MM.1S (cell line): Measurements from ENCODE around the gene MAD2L1BP.
"Not testable (repeated sequence)": the region's sequence is repeated elsewhere in the genome, so short reads cannot be mapped to it uniquely, and the experiment has no call there.

Experiments used
- DNase-seq: peaks from one replicate; pipeline ENCODE4 v3.0.0-alpha.2; 2015
- H2AFZ ChIP-seq: fragments of 300-600 bp; sonication (generic); 2 replicates; pipeline ENCODE4 v1.6.0; 2016; ENCODE audit warnings: antibody characterized with exemption, low read length
- H3F3A ChIP-seq: fragments of 300-600 bp; sonication (generic); 2 replicates; pipeline ENCODE4 v1.6.1; 2016; ENCODE audit warnings: mild to moderate bottlenecking, antibody characterized with exemption, low read length, moderate library complexity, mixed read lengths; ENCODE audit not compliant: insufficient read depth
- H3K27ac ChIP-seq: fragments of 300-600 bp; sonication (generic); 2 replicates; pipeline ENCODE4 v1.5.1; 2016; ENCODE audit warnings: mild to moderate bottlenecking, low read length
- H3K27me3 ChIP-seq: fragments of 300-600 bp; sonication (generic); replicated peaks from 2 replicates; pipeline ENCODE4 v1.6.0; 2016; ENCODE audit warnings: low read length; ENCODE audit not compliant: insufficient read depth
- H3K36me3 ChIP-seq: fragments of 300-600 bp; sonication (generic); replicated peaks from 2 replicates; pipeline ENCODE4 v1.6.1; 2016; ENCODE audit warnings: mild to moderate bottlenecking, low read length, mixed read lengths; ENCODE audit not compliant: insufficient read depth
- H3K4me1 ChIP-seq: fragments of 300-600 bp; sonication (generic); 2 replicates; pipeline ENCODE4 v1.6.1; 2016; ENCODE audit warnings: low read length, mixed read lengths
- H3K4me2 ChIP-seq: fragments of 300-600 bp; sonication (generic); 2 replicates; pipeline ENCODE4 v1.6.0; 2016; ENCODE audit warnings: low read depth, low read length
- H3K4me3 ChIP-seq: fragments of 300-600 bp; sonication (generic); 2 replicates; pipeline ENCODE4 v1.5.1; 2016; ENCODE audit warnings: low read length, mixed read lengths
- H3K79me2 ChIP-seq: fragments of 300-600 bp; sonication (generic); 2 replicates; pipeline ENCODE4 v1.6.1; 2016; ENCODE audit warnings: mixed run types, low read length, mixed read lengths
- H3K9ac ChIP-seq: fragments of 300-600 bp; sonication (generic); 2 replicates; pipeline ENCODE4 v1.6.1; 2016; ENCODE audit warnings: low read length, mixed read lengths
- H3K9me2 ChIP-seq: fragments of 300-600 bp; sonication (generic); replicated peaks from 2 replicates; pipeline ENCODE4 v1.6.1; 2016; ENCODE audit warnings: mild to moderate bottlenecking, low read length, mixed read lengths; ENCODE audit not compliant: insufficient read depth
- H3K9me3 ChIP-seq: fragments of 300-600 bp; sonication (generic); replicated peaks from 2 replicates; pipeline ENCODE4 v1.6.1; 2016; ENCODE audit warnings: mild to moderate bottlenecking, low read length, mixed read lengths; ENCODE audit not compliant: insufficient read depth
- H4K20me1 ChIP-seq: fragments of 300-600 bp; sonication (generic); 2 replicates; pipeline ENCODE4 v1.6.1; 2016; ENCODE audit warnings: mild to moderate bottlenecking, low read length, moderate library complexity, mixed read lengths; ENCODE audit not compliant: insufficient read depth
- CTCF ChIP-seq: fragments of 300-600 bp; sonication (generic); IDR thresholded peaks from 2 replicates; pipeline ENCODE4 v1.5.1; 2016; ENCODE audit warnings: antibody characterized with exemption, low read length, mixed read lengths
- EZH2 ChIP-seq: fragments of 300-600 bp; sonication (generic); optimal IDR thresholded peaks from 2 replicates; pipeline ENCODE3; 2017; ENCODE audit warnings: low read depth, mild to moderate bottlenecking, antibody characterized with exemption, low read length, mixed read lengths
- EZH2phosphoT487 ChIP-seq: fragments of 300-600 bp; sonication (generic); IDR thresholded peaks from 2 replicates; pipeline ENCODE4 v1.6.1; 2018; ENCODE audit warnings: antibody characterized with exemption, low read length

Gene MAD2L1BP

GRCh38 chr6:43629104-43629504, 6.5 kb upstream of the MAD2L1BP start, which contains the start of gene GTPBP2:
Gene GTPBP2 (minus strand): TSS chr6:43629264. CDS start chr6:43629162, 102 bp downstream.
- H3F3A ChIP-seq = peaks cover 7% of the 10 kb centered on the region; the same call in 1 of the 2 replicates
- peaks cover 25% of the 10 kb centered on the region for H3K79me2 ChIP-seq
- no peaks in the 10 kb centered on the region for H3K9me3 ChIP-seq
- TF ChIP-seq EZH2 = no peak
- TF ChIP-seq CTCF = no peak
- no peak for TF ChIP-seq EZH2phosphoT487
- H3K27ac ChIP-seq = peak within 1 kb of the TSS; percentile 78
- H3K4me3 ChIP-seq = peak within 1 kb of the TSS; percentile 86
- peak within 1 kb of the TSS; percentile 98 for H3K4me2 ChIP-seq
- H3K36me3 ChIP-seq = 0 out of 2 replicates have a peak, but pooled peaks cover 2% of the 10 kb centered on the region
- H3K9me2 ChIP-seq = no peaks in the 10 kb centered on the region
- no peaks in the 10 kb centered on the region for H3K27me3 ChIP-seq
- no peaks in the 10 kb centered on the region for H4K20me1 ChIP-seq
- H2AFZ ChIP-seq = peak within 1 kb of the TSS; percentile 93
- DNase-seq = peak; percentile 98
- H3K4me1 ChIP-seq = peaks cover 17% of the 10 kb centered on the region
- H3K9ac ChIP-seq = peak within 1 kb of the TSS; percentile 86

DNA sequence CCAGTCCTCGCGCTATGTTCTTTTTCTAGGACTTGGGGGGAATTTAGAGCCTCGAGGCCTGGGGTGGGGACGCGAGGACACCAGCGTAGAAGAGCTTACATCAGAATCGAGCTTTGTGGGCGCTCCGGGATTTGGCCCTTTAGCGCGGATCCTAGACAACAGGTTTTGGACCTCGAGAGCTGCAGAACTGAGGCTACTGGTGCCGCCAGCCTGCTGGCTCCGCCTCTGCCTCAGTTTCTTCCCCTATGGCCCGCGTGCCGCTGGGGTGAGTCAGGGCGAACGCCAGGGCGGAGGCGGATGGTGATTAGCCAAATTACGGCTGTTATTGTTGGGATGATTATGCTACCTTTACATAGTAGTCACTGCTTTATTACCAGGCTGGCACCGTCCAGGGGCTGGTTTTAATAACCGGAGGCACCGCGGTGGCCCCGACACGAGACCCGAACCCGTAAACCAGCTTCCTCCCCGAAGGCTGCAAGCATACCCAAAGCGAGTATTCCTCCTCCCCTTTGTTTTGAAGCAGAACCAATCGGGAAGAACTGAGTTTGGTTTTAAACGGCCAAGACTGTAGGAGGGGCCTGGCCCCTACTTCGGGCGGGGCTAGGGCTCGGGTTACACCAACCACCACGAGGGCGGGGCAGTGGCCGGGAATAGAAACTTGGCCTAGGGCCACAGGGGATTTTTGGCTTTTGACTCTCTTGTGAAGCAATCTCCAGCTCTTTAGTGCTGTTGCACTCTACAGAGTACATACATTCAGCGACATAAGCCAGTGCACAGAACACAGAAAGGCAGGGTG, 5.9 kb upstream of the MAD2L1BP start:
- peak overlapping the region; percentile 93 for H2AFZ ChIP-seq

GRCh38 chr6:43630980-43631619, 4.5 kb upstream of the MAD2L1BP start:
- Histone ChIP-seq H3K36me3 (0 out of 2 replicates have a peak, but pooled peaks cover 2% of the 10 kb centered on the region), H4K20me1 (no peaks in the 10 kb centered on the region), H3K4me3 (no peak overlapping the region), H3K27ac (peak overlapping the region; percentile 78; the same call in 1 of the 2 replicates), H2AFZ (no peak overlapping the region; the same call in 1 of the 2 replicates), H3K9me3 (no peaks in the 10 kb centered on the region), H3K9ac (no peak overlapping the region), H3F3A (peaks cover 7% of the 10 kb centered on the region; the same call in 1 of the 2 replicates), H3K9me2 (no peaks in the 10 kb centered on the region), H3K79me2 (peaks cover 28% of the 10 kb centered on the region), H3K4me2 (peak overlapping the region; percentile 48; the same call in 1 of the 2 replicates), H3K4me1 (peaks cover 22% of the 10 kb centered on the region), H3K27me3 (no peaks in the 10 kb centered on the region)
- TF ChIP-seq EZH2 (no peak), CTCF (no peak), EZH2phosphoT487 (no peak)
- DNase-seq = no peak

More for the DNA sequence above, 5.9 kb upstream of the MAD2L1BP start:
- peak overlapping the region; percentile 98 for H3K4me2 ChIP-seq
- H3K9ac ChIP-seq = peak overlapping the region; percentile 86
- no peaks in the 10 kb centered on the region for H3K9me2 ChIP-seq
- no peaks in the 10 kb centered on the region for H3K27me3 ChIP-seq
- no peaks in the 10 kb centered on the region for H3K9me3 ChIP-seq
- DNase-seq = peak; percentile 98
- peaks cover 25% of the 10 kb centered on the region for H3K79me2 ChIP-seq
- 0 out of 2 replicates have a peak, but pooled peaks cover 2% of the 10 kb centered on the region for H3K36me3 ChIP-seq
- H3K4me3 ChIP-seq = peak overlapping the region; percentile 85
- no peaks in the 10 kb centered on the region for H4K20me1 ChIP-seq
- peaks cover 17% of the 10 kb centered on the region for H3K4me1 ChIP-seq
- peak overlapping the region; percentile 78 for H3K27ac ChIP-seq
- no peak for TF ChIP-seq EZH2
- no peak for TF ChIP-seq CTCF
- H3F3A ChIP-seq = peaks cover 7% of the 10 kb centered on the region; the same call in 1 of the 2 replicates

DNA sequence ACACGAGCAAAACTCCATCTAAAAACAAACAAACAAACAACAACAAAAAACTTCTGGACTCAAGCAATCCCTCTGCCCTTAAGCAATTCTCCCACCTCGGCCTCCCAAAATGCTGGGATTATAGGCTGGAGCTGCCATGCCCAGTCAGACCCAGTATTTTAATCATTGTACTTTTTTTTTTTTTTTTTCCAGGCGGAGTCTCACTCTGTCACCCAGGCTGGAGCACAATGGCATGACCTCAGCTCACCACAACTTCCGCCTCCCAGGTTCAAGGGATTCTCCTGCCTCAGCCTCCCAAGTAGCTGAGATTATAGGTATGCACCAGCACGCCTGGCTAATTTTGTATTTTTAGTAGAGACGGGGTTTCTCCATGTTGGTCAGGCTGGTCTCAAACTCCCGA, 2.6 kb upstream of the MAD2L1BP start:
- H3K9me3 ChIP-seq, H3K27ac ChIP-seq, H3K4me2 ChIP-seq, H3K4me3 ChIP-seq, H2AFZ ChIP-seq, H3F3A ChIP-seq, H3K9me2 ChIP-seq, H3K27me3 ChIP-seq, DNase-seq, H4K20me1 ChIP-seq, H3K36me3 ChIP-seq, H3K9ac ChIP-seq: not testable (repeated sequence)
- peaks cover 32% of the 10 kb centered on the region for H3K79me2 ChIP-seq
- peaks cover 18% of the 10 kb centered on the region for H3K4me1 ChIP-seq
